HCT116 (cell line): Measurements from ENCODE around the gene ZNF624. TPM values are rescaled to one million over a fixed set of nuclear protein-coding genes. Genes with fewer than 3 reads are reported as not detected.

Experiments
- ATAC-seq: fragments of 200-7000 bp; cut with Tn5 transposase; 2 replicates; pipeline ENCODE4 v1.9.1; 2020; ENCODE audit warnings: mild to moderate bottlenecking, moderate library complexity
- BruUV-seq: library from RNA; stranded (reverse); fragments of 400-500 nt; replicated peaks from 2 replicates; lab custom pipeline; 2021; lab: Mats Ljungman, UMichigan
- CTCF ChIA-PET: fragments of 300-600 bp; sonication (Branson Sonifier 250); formaldehyde crosslinking; loops from one replicate; lab custom pipeline; 2021; ENCODE audit warnings: antibody characterized with exemption; lab: Charles Lee
- POLR2A ChIA-PET: fragments of 300-600, 350-600 bp; sonication (Branson Sonifier 250); formaldehyde crosslinking; loops from one replicate; lab custom pipeline; 2021; ENCODE audit warnings: antibody characterized with exemption; lab: Charles Lee
- RAD21 ChIA-PET, 2 experiments: fragments of 300-600 bp; sonication (Branson Sonifier 250); formaldehyde crosslinking; loops; one replicate each; lab custom pipeline; 2023; ENCODE audit warnings: low total read pairs in 2 of 2; ENCODE audit not compliant: uncharacterized antibody in 2 of 2, unreplicated experiment in 2 of 2, low non-redundant PET in 1 of 2; lab: Charles Lee
- DNase-seq: peaks from one replicate; pipeline ENCODE4 v3.0.0-alpha.2; 2010; ENCODE audit warnings: low read depth, low spot score
- H2AFZ ChIP-seq: fragments of 200-600 bp; shearing (Covaris generic), sonication (generic); 2 replicates; pipeline ENCODE4 v1.6.1; 2017; ENCODE audit warnings: low read depth, mixed run types, mixed read lengths, antibody characterized with exemption, low read length; ENCODE audit not compliant: poor library complexity, severe bottlenecking
- H3K27ac ChIP-seq: 2 replicates; pipeline ENCODE4 v1.5.1; 2012; ENCODE audit warnings: low read depth, low read length
- H3K27me3 ChIP-seq: fragments of 200-600 bp; sonication (generic); 2 replicates; pipeline ENCODE4 v1.6.1; 2016; ENCODE audit warnings: mixed run types, low read length, mixed read lengths; ENCODE audit not compliant: insufficient read depth
- H3K36me3 ChIP-seq, 2 experiments: fragments of 200-500 bp in 1 of 2; fragments of 200-600 bp in 1 of 2; sonication (Bioruptor generic) in 1 of 2; sonication (generic) in 1 of 2; 2 replicates each; pipeline versions ENCODE4 v1.5.1 to v1.6.1; 2014 to 2016; ENCODE audit warnings: low read length in 2 of 2, inconsistent platforms in 1 of 2, mixed read lengths in 1 of 2, mixed run types in 1 of 2; ENCODE audit not compliant: insufficient read depth in 2 of 2, control insufficient read depth in 1 of 2
- H3K4me1 ChIP-seq, 2 experiments: fragments of 200-600 bp in 1 of 2; sonication (generic) in 1 of 2; 2 replicates each; pipeline versions ENCODE4 v1.5.1 to v1.6.1; 2012 to 2017; ENCODE audit warnings: low read length in 2 of 2, inconsistent platforms in 1 of 2, mild to moderate bottlenecking in 1 of 2, mixed read lengths in 1 of 2, mixed run types in 1 of 2, moderate library complexity in 1 of 2; ENCODE audit not compliant: insufficient read depth in 2 of 2, control insufficient read depth in 1 of 2
- H3K4me2 ChIP-seq: fragments of 200-600 bp; sonication (generic); 2 replicates; pipeline ENCODE4 v1.6.1; 2017; ENCODE audit warnings: mixed run types, low read length, mixed read lengths
- H3K4me3 ChIP-seq, 2 experiments: fragments of 200-600 bp in 1 of 2; sonication (generic) in 1 of 2; replicated peaks in 1 of 2; 2 replicates each; pipeline ENCODE4 v1.5.1; 2011 to 2016; ENCODE audit warnings: low read length in 2 of 2, control low read depth in 1 of 2, low read depth in 1 of 2, mild to moderate bottlenecking in 1 of 2, mixed read lengths in 1 of 2, mixed run types in 1 of 2
- H3K79me2 ChIP-seq: fragments of 200-600 bp; sonication (generic); 2 replicates; pipeline ENCODE4 v1.6.1; 2017; ENCODE audit warnings: mild to moderate bottlenecking, mixed run types, low read length, moderate library complexity, mixed read lengths; ENCODE audit not compliant: insufficient read depth
- H3K9ac ChIP-seq: fragments of 200-600 bp; sonication (generic); 2 replicates; pipeline ENCODE4 v1.6.1; 2016; ENCODE audit warnings: low read length, mixed read lengths
- H3K9me2 ChIP-seq: fragments of 200-600 bp; sonication (generic), shearing (Covaris generic); 2 replicates; pipeline ENCODE4 v1.6.1; 2017; ENCODE audit warnings: mixed run types, mild to moderate bottlenecking, moderate library complexity; ENCODE audit not compliant: insufficient read depth
- H3K9me3 ChIP-seq, 2 experiments: fragments of 200-500 bp in 1 of 2; fragments of 200-600 bp in 1 of 2; sonication (Bioruptor generic) in 1 of 2; sonication (generic) in 1 of 2; 2 replicates each; pipeline ENCODE4 v1.6.1; 2014 to 2017; ENCODE audit warnings: low read length in 2 of 2, mixed read lengths in 2 of 2, inconsistent platforms in 1 of 2, low read depth in 1 of 2, mild to moderate bottlenecking in 1 of 2, mixed run types in 1 of 2, moderate library complexity in 1 of 2; ENCODE audit not compliant: control insufficient read depth in 1 of 2, insufficient read depth in 1 of 2
- H4K20me1 ChIP-seq: fragments of 200-600 bp; sonication (generic), shearing (Covaris generic); 2 replicates; pipeline ENCODE4 v1.6.1; 2017; ENCODE audit warnings: mixed run types, mild to moderate bottlenecking, moderate library complexity; ENCODE audit not compliant: insufficient read depth
- ATF3 ChIP-seq: IDR thresholded peaks from 2 replicates; pipeline ENCODE4 v1.6.1; 2012
- CEBPB ChIP-seq: IDR thresholded peaks from 2 replicates; pipeline ENCODE4 v1.6.1; 2012; ENCODE audit warnings: low read depth
- ELF1 ChIP-seq: IDR thresholded peaks from 2 replicates; pipeline ENCODE4 v1.6.1; 2012; ENCODE audit warnings: low read depth, borderline replicate concordance
- JUND ChIP-seq: IDR thresholded peaks from 2 replicates; pipeline ENCODE4 v1.6.1; 2012
- ZNF274 ChIP-seq: fragments of 200-500 bp; sonication (Bioruptor generic); IDR thresholded peaks from 2 replicates; pipeline ENCODE4 v1.6.1; 2014; ENCODE audit warnings: mild to moderate bottlenecking, low read depth, low read length, inconsistent platforms
- intact Hi-C: fragments of 100-400 bp; cut with micrococcal nuclease; formaldehyde crosslinking; loops from 2 replicates; pipeline ENCODE4 v1.10.0; 2022
- total RNA-seq: library from RNA; stranded (reverse); gene quantifications from one replicate; pipeline ENCODE4 v1.2.1, GENCODE V29; 2021; ENCODE audit not compliant: unreplicated experiment

Gene ZNF624
- total RNA-seq, 1 experiment from 2014 or later = 2.9 TPM

GRCh38 chr17:16661217-16661616 lies 7.6 kb upstream of the ZNF624 start:
- no peak for TF ChIP-seq ZNF274
- no peak for TF ChIP-seq ATF3
- no peak for TF ChIP-seq CEBPB
- Histone ChIP-seq H3K9ac (no peak overlapping the region), H2AFZ (no peak overlapping the region), H3K4me3 (no peak overlapping the region), H3K79me2 (no peaks in the 10 kb centered on the region), H3K4me1 (no peaks in the 10 kb centered on the region), H3K9me3 (no peaks in the 10 kb centered on the region), H4K20me1 (no peaks in the 10 kb centered on the region), H3K36me3 (no peaks in the 10 kb centered on the region), H3K9me2 (no peaks in the 10 kb centered on the region), H3K27ac (no peak overlapping the region), H3K4me2 (no peak overlapping the region), H3K27me3 (no peaks in the 10 kb centered on the region)
- intact Hi-C loops = no loop called here
- CTCF ChIA-PET = no interaction called here
- BruUV-seq = no TSS peak
- POLR2A ChIA-PET = no interaction called here
- RAD21 ChIA-PET = no interaction called here
- ATAC-seq = no peak
- DNase-seq = no peak

- no TSS peak for BruUV-seq
- TF ChIP-seq JUND (peak; percentile 3; the same call in 1 of the 2 replicates), ELF1 (no peak)
- peak overlapping the region; percentile 92 for H3K4me2 ChIP-seq
- DNase-seq (peak; percentile 6), ATAC-seq (no peak)
- POLR2A ChIA-PET = no interaction called here
- no peaks in the 10 kb centered on the region for H3K27me3 ChIP-seq
- no peaks in the 10 kb centered on the region for H3K36me3 ChIP-seq
- H3K79me2 ChIP-seq = no peaks in the 10 kb centered on the region
- peaks cover 6 to 16% of the 10 kb centered on the region in 2 experiments; a peak in 3 of 4 replicates for H3K4me1 ChIP-seq
- H3K27ac ChIP-seq = peak overlapping the region; percentile 76
- RAD21 ChIA-PET = no interaction called here
- H3K9me3 ChIP-seq = no peaks in the 10 kb centered on the region
- H3K9me2 ChIP-seq = no peaks in the 10 kb centered on the region
- H4K20me1 ChIP-seq = no peaks in the 10 kb centered on the region
- intact Hi-C loops = no loop called here
- peak overlapping the region; percentile 72 for H3K9ac ChIP-seq
- CTCF ChIA-PET = interaction anchor here (0.8 kb wide), 1 partner anchor 131 kb away, joined by 3 read pairs; no protein-coding TSS in a partner anchor
- H2AFZ ChIP-seq = peak overlapping the region; percentile 20
- peak overlapping the region; percentile 59 to 72 for H3K4me3 ChIP-seq
These were observed 743 bp downstream of the ZNF624 start for GRCh38 chr17:16652847-16653366.
